Pons (tissue), 1 donor: ENCODE measurements around the gene CD4.
"Not testable (repeated sequence)": the region's sequence is repeated elsewhere in the genome, so short reads cannot be mapped to it uniquely, and the experiment has no call there.

Experiments used
- DNase-seq: peaks from one replicate; pipeline ENCODE4 v3.0.0-alpha.2; 2016; ENCODE audit warnings: low spot score

Gene CD4

GRCh38 chr12:6788972-6789924 lies at the start of gene CD4:
Gene CD4 (plus strand): TSS chr12:6789528. CDS start chr12:6800139, 10,611 bp downstream.
- peak; percentile 66 for DNase-seq

- DNase-seq, result not testable (repeated sequence)
Observed at GRCh38 chr12:6742080-6742479, 47.2 kb upstream of the CD4 start.

GRCh38 chr12:6742834-6743233 lies 46.5 kb upstream of the CD4 start:
- DNase-seq, result no peak

GRCh38 chr12:6743300-6743699 lies 46.0 kb upstream of the CD4 start:
- DNase-seq, result not testable (repeated sequence)

- DNase-seq, result peak; percentile 56
Observed at GRCh38 chr12:6745741-6746525, 43.4 kb upstream of the CD4 start.

- no peak for DNase-seq
Observed at GRCh38 chr12:6747216-6747615, 42.1 kb upstream of the CD4 start.

- no peak for DNase-seq
Observed at GRCh38 chr12:6748761-6749160, 40.6 kb upstream of the CD4 start.

- DNase-seq, result no peak
Observed at GRCh38 chr12:6750506-6750905, 38.8 kb upstream of the CD4 start.

- no peak for DNase-seq
Observed at GRCh38 chr12:6751767-6752166, 37.6 kb upstream of the CD4 start.

- DNase-seq, result no peak
Observed at GRCh38 chr12:6752167-6752920, 37.0 kb upstream of the CD4 start.

GRCh38 chr12:6752921-6753771 lies 36.2 kb upstream of the CD4 start, which contains the start of gene MLF2:
Gene MLF2 (minus strand): TSS chr12:6753141. CDS start chr12:6752334, 807 bp downstream.
- DNase-seq, result peak; percentile 98

- DNase-seq, result no peak
Observed at GRCh38 chr12:6753772-6754356, 35.5 kb upstream of the CD4 start.

GRCh38 chr12:6754411-6754810 lies 34.9 kb upstream of the CD4 start:
- peak; percentile 66 for DNase-seq

- DNase-seq, result no peak
Observed at GRCh38 chr12:6757028-6757690, 32.2 kb upstream of the CD4 start.

GRCh38 chr12:6758506-6759095 lies 30.7 kb upstream of the CD4 start:
- DNase-seq, result no peak

GRCh38 chr12:6759741-6760140 lies 29.6 kb upstream of the CD4 start:
- DNase-seq, result no peak

GRCh38 chr12:6763380-6763779 lies 25.9 kb upstream of the CD4 start:
- no peak for DNase-seq

- peak; percentile 98 for DNase-seq
Observed at GRCh38 chr12:6764011-6764828, 25.1 kb upstream of the CD4 start.
